22Rv1 (cell line): ENCODE data around the gene MAST2.

ENCODE experiments used
- ZFX ChIP-seq: fragments of 450-650 bp; IDR thresholded peaks from 2 replicates; pipeline ENCODE4 v1.6.1; 2017; ENCODE audit warnings: antibody characterized with exemption, borderline replicate concordance
- TF ChIP-seq, protein P1 (sequence below): fragments of 450-650 bp; IDR thresholded peaks from 2 replicates; pipeline ENCODE4 v1.5.1; 2017; ENCODE audit warnings: mild to moderate bottlenecking

DNA sequence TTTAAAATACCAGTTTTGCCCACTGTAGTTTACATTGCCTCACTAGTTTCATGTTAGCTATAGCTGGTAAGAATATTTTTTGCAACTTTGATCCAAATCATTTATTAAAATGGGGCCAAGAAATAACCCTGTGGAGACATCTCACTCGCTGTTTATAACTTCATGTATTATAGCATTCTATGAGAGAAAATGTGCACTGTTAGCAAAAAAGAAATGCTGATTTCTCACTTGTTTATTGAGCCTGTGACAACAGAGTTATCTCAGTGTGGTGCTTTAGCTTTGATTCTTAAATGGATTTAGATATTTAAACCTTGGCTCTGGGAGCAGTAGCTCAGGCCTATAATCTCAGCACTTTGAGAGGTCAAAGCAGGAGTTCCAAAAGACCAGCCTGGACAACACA lies 201.1 kb downstream of the MAST2 start:
- TF ChIP-seq, protein P1, sequence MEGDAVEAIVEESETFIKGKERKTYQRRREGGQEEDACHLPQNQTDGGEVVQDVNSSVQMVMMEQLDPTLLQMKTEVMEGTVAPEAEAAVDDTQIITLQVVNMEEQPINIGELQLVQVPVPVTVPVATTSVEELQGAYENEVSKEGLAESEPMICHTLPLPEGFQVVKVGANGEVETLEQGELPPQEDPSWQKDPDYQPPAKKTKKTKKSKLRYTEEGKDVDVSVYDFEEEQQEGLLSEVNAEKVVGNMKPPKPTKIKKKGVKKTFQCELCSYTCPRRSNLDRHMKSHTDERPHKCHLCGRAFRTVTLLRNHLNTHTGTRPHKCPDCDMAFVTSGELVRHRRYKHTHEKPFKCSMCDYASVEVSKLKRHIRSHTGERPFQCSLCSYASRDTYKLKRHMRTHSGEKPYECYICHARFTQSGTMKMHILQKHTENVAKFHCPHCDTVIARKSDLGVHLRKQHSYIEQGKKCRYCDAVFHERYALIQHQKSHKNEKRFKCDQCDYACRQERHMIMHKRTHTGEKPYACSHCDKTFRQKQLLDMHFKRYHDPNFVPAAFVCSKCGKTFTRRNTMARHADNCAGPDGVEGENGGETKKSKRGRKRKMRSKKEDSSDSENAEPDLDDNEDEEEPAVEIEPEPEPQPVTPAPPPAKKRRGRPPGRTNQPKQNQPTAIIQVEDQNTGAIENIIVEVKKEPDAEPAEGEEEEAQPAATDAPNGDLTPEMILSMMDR = no peak
- no peak for TF ChIP-seq ZFX
